Stimulated activated CD4-positive, alpha-beta T cell treated with anti-CD3 and anti-CD28 coated beads, Interleukin-4, amount 100 ng/mL, for 48 hours (primary cell): ENCODE data around the gene RUFY1.
"Not testable (repeated sequence)": the region's sequence is repeated elsewhere in the genome, so short reads cannot be mapped to it uniquely, and the experiment has no call there.

Source experiments
- DNase-seq, 2 donors: peaks; one replicate each; pipeline ENCODE4 v3.0.0-alpha.2; 2020; ENCODE audit warnings: low read depth in 2 of 2

The RUFY1 gene

GRCh38 chr5:179534431-179534830 is 15.9 kb upstream of the RUFY1 start:
- DNase-seq: no peak

GRCh38 chr5:179536676-179537075 is 13.7 kb upstream of the RUFY1 start:
- no peak for DNase-seq

- no peak for DNase-seq
These were observed 8.2 kb upstream of the RUFY1 start for GRCh38 chr5:179542170-179542569.

- not testable (repeated sequence) for DNase-seq
These were observed 7.1 kb upstream of the RUFY1 start for GRCh38 chr5:179543275-179543674.

GRCh38 chr5:179553006-179553405 is 2.7 kb downstream of the RUFY1 start:
- no peak for DNase-seq

GRCh38 chr5:179553875-179554274 is 3.5 kb downstream of the RUFY1 start:
- no peak for DNase-seq

- DNase-seq: no peak
These were observed 4.6 kb downstream of the RUFY1 start for GRCh38 chr5:179554981-179555380.

GRCh38 chr5:179558261-179558799 is 8.0 kb downstream of the RUFY1 start:
- not testable (repeated sequence) for DNase-seq

GRCh38 chr5:179558932-179559283 is 8.6 kb downstream of the RUFY1 start:
- DNase-seq: no peak

GRCh38 chr5:179559284-179560252 is 9.2 kb downstream of the RUFY1 start:
- DNase-seq: peak; percentile 79 to 83

- DNase-seq: no peak
These were observed 14.2 kb downstream of the RUFY1 start for GRCh38 chr5:179564526-179564925.

- DNase-seq: no peak
These were observed 18.4 kb downstream of the RUFY1 start for GRCh38 chr5:179568721-179569120.

- DNase-seq: no peak
These were observed 22.0 kb downstream of the RUFY1 start for GRCh38 chr5:179572386-179572785.

- no peak for DNase-seq
These were observed 27.1 kb downstream of the RUFY1 start for GRCh38 chr5:179577286-179577960.

GRCh38 chr5:179585941-179586401 is 35.6 kb downstream of the RUFY1 start:
- no peak for DNase-seq

- DNase-seq: no peak
These were observed 37.8 kb downstream of the RUFY1 start for GRCh38 chr5:179588166-179588565.

- no peak for DNase-seq
These were observed 45.6 kb downstream of the RUFY1 start for GRCh38 chr5:179595916-179596315.

- no peak for DNase-seq
These were observed 46.1 kb downstream of the RUFY1 start for GRCh38 chr5:179596421-179596820.

- DNase-seq: no peak
These were observed 48.7 kb downstream of the RUFY1 start for GRCh38 chr5:179599100-179599499.

- no peak for DNase-seq
These were observed 49.2 kb downstream of the RUFY1 start for GRCh38 chr5:179599566-179599965.

- DNase-seq: no peak
These were observed 49.6 kb downstream of the RUFY1 start for GRCh38 chr5:179599973-179600372.

GRCh38 chr5:179601871-179602625 is 51.7 kb downstream of the RUFY1 start:
- no peak for DNase-seq
